Activated effector memory CD4-positive, alpha-beta T cell treated with Interleukin-2 at 50 U/mL for 16 hours (primary cell): ENCODE data around the gene ACTR3C.
"Not testable (repeated sequence)": the region's sequence is repeated elsewhere in the genome, so short reads cannot be mapped to it uniquely, and the experiment has no call there.

Source experiments
- DNase-seq: peaks from one replicate; pipeline ENCODE4 v3.0.0-alpha.2; 2020

The ACTR3C gene

DNA sequence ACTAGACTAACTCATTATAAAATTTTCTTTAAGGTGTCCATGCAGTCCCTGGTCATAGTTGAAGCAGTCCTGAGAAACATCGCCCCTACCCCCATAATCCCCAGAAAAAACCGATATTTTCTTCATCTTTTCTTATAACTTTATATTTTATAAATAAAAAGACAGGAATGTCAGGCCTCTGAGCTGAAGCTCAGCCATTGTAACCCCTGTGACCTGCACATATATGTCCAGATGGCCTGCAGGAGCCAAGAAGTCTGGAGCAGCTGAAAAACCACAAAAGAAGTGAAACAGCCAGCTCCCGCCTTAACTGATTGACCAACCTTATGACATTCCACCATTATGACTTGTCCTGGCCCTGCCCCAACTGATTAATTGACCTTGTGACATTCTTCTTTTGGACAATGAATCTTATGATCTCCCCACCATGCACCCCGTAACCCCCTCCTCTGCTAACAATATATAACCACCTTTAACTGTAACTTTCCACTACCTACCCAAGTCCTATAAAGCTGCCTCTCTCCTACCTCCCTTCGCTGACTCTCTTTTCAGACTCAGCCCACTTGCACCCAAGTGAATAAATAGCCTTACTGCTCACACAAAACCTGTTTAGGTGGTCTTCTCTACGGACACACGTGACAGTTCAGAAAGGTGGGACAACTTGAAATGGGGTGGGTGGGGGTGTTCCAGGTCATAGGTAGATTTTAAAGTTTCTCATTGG is 10.5 kb downstream of the ACTR3C start:
- DNase-seq = not testable (repeated sequence)

- DNase-seq = no peak
Measured at GRCh38 chr7:150311711-150312110, 11.6 kb downstream of the ACTR3C start.

DNA sequence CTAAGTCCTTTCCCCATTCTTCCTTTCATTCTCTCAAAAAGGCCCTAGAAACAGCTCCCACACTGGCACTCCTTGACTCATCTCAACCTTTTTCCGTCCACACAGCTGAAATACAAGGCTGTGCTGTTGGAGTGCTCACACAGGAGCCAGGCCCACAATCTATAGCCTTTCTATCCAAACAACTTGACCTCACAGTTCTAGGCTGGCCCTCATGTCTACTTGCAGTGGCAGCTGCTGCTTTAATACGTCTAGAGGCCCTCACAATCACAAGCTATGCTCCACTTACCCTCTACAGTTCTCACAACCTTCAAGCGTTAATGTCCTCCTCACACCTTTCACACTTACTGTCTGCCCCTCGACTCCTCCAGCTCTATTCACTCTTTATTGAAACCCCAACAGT is 12.2 kb downstream of the ACTR3C start:
- no peak for DNase-seq

DNA sequence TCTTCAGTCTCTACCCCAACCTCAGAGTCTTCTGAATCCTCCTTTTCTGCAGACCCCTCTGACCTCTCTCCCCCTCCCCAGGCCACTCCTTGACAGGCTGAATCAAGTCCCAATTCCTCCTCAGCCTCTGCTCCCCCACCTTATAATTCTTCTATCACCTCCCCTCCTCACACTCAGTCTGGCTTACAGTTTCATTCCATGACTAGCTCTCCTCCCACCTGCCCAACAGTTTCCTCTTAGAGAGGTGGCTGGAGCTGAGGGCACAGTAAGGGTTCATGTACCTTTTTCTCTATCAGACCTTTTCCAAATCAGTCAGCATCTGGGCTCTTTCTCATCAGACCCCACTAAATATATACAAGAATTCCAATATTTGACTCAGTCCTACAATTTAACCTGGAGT is 14.8 kb downstream of the ACTR3C start:
- DNase-seq = no peak

- DNase-seq = no peak
Measured at GRCh38 chr7:150307904-150308303, 15.4 kb downstream of the ACTR3C start.

GRCh38 chr7:150307129-150307528 is 16.2 kb downstream of the ACTR3C start:
- no peak for DNase-seq

GRCh38 chr7:150306377-150306776 is 17.0 kb downstream of the ACTR3C start:
- not testable (repeated sequence) for DNase-seq

DNA sequence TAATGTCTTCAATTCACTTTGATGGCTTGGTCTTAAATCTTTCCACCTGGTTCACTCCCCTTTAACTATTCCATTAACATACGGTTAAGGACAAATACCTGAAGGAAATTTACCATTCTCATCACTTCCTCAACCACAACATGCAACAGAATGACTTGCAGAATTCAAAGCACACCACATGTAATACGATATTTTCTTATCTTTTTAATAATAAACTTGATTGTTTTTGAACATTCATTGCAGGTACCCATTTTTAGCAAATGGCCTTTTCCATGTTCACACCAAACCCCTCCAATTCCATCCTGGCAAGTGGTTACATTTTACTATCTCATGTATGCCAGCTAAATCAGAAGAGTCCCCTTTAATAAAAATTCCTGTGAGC is 17.5 kb downstream of the ACTR3C start:
- DNase-seq = not testable (repeated sequence)

GRCh38 chr7:150305259-150305902 is 18.0 kb downstream of the ACTR3C start:
- DNase-seq = not testable (repeated sequence)

- DNase-seq = not testable (repeated sequence)
Measured at GRCh38 chr7:150304499-150305258, 18.7 kb downstream of the ACTR3C start.

DNA sequence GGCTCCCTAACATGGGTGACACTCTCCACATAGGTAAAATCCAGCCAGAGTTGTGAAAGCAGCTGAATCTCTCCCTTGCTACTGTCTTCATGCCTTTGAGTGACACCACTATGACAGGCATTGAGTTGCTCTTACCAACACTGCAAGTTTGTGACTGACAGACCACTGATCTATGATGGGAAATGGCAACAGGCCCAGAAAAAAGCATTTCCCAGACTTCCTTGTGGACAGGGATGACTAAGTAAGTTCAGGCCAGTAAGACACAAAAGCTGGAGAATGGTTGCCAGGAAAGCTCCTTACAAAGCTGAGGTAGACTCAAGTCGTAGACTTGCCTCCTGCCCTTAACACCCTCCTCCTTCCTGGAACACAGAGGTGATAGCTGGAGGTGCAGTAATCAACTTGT is 20.4 kb downstream of the ACTR3C start:
- not testable (repeated sequence) for DNase-seq

DNA sequence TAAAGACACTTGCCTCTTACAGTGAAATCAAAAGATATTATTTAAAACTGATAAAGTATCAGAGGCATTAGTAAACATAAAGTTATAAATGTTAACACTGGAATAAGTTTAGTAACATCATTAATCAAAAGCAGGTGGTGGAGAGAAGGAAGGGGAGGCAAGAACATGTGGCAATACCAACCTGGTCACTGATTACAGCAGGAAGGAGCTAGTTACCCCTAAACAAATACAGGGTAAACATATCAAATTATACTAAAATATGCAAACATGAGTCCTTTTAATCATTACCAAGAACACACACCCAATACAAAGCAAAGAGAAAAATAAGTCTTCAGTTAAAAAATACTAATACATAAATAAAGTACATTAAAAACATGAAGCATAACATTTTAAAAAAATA is 25.4 kb downstream of the ACTR3C start:
- DNase-seq = not testable (repeated sequence)

DNA sequence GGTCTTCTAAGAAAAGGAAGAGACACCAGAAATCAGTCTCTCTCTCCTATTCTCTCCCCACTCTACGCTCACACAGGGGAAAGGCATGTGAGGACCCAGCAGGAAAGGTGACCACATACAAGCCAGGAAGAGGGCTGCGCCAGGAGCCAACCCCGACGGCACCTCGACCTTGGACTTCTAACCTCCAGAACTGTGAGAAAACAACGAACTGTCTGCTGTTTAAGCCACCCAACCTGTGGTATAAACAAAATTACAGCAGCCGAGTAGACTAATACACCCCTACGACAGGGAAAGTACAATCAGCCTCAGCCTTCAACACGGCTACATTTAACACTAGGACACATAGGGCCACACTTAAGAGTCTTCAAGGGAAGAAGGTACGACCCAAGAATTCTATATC is 26.5 kb downstream of the ACTR3C start:
- not testable (repeated sequence) for DNase-seq

DNA sequence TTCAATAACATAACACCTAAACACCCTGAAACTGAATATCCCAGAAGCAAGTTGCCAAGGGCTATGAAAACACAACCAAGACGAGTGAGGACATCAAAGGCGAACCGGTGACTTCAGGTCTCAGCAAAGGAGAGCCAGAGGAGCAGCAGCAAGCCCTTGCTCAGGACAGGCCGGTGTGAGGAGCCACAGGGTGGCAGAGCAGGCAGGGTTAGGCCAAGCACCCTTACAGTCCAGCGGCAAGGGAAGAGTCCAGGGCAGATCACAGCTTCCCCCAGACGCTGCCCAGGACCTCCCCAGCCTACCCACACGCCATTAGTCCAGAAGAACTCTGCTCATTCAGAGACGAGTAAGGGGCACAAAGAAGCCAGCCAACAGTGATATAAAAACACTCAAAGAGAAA is 27.7 kb downstream of the ACTR3C start:
- DNase-seq = not testable (repeated sequence)

DNA sequence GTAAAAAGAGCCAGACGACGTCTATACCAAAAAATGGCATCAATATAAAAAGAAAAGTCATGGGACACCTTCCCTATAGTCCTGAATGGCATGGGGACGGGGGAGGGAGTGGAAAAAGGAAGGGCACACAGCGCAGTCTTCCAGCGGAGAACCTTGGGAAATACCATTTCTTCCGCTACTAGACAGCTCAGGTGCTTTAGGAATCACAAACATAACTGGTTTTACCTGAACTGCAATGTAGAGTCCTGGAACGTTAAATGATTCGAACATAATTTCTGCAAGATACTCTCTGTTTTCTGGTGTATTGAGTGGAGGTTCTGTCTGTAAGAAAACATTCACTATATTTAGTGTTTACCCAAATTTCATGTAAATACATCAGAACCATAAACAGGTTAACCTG is 28.3 kb downstream of the ACTR3C start:
- DNase-seq = not testable (repeated sequence)

- not testable (repeated sequence) for DNase-seq
Measured at GRCh38 chr7:150290317-150290716, 33.0 kb downstream of the ACTR3C start.

- not testable (repeated sequence) for DNase-seq
Measured at GRCh38 chr7:150288816-150289215, 34.5 kb downstream of the ACTR3C start.

GRCh38 chr7:150287815-150288214 is 35.5 kb downstream of the ACTR3C start:
- not testable (repeated sequence) for DNase-seq

- DNase-seq = peak; percentile 4
Measured at GRCh38 chr7:150285849-150286754, 37.2 kb downstream of the ACTR3C start.

DNA sequence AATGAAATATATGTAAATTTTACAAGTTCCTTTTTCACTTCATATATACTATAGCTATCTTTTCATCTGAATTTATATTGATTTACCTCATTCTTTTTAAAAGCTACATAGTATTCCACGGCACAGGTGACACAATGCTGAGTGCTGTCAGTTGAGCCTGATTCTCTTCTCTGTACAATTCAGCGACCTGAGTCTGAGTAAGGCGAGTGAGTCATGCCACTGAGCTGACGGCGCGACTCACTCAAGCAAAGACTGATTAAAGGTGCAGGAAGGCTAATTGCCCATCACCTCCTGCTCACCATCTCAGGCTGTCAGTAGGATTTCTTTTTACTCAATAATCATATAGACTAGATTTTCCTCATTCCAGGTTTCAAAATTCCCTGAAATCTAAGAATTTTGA is 39.7 kb downstream of the ACTR3C start:
- DNase-seq = not testable (repeated sequence)

GRCh38 chr7:150283111-150283510 is 40.2 kb downstream of the ACTR3C start:
- DNase-seq = not testable (repeated sequence)

GRCh38 chr7:150281681-150282403 is 41.5 kb downstream of the ACTR3C start:
- not testable (repeated sequence) for DNase-seq
